Stimulated activated CD4-positive, alpha-beta T cell treated with anti-CD3 and anti-CD28 coated beads, Interleukin-2, amount 100 ng/mL, for 24 hours (primary cell): ENCODE measurements around the gene HELQ.
A peak's percentile ranks its signal among the peaks of the same experiment; 100 is the strongest.
"Not testable (repeated sequence)": the region's sequence is repeated elsewhere in the genome, so short reads cannot be mapped to it uniquely, and the experiment has no call there.

ENCODE experiments used
- DNase-seq, 2 donors: peaks; one replicate each; pipeline ENCODE4 v3.0.0-alpha.2; 2020

The HELQ gene, protein sequence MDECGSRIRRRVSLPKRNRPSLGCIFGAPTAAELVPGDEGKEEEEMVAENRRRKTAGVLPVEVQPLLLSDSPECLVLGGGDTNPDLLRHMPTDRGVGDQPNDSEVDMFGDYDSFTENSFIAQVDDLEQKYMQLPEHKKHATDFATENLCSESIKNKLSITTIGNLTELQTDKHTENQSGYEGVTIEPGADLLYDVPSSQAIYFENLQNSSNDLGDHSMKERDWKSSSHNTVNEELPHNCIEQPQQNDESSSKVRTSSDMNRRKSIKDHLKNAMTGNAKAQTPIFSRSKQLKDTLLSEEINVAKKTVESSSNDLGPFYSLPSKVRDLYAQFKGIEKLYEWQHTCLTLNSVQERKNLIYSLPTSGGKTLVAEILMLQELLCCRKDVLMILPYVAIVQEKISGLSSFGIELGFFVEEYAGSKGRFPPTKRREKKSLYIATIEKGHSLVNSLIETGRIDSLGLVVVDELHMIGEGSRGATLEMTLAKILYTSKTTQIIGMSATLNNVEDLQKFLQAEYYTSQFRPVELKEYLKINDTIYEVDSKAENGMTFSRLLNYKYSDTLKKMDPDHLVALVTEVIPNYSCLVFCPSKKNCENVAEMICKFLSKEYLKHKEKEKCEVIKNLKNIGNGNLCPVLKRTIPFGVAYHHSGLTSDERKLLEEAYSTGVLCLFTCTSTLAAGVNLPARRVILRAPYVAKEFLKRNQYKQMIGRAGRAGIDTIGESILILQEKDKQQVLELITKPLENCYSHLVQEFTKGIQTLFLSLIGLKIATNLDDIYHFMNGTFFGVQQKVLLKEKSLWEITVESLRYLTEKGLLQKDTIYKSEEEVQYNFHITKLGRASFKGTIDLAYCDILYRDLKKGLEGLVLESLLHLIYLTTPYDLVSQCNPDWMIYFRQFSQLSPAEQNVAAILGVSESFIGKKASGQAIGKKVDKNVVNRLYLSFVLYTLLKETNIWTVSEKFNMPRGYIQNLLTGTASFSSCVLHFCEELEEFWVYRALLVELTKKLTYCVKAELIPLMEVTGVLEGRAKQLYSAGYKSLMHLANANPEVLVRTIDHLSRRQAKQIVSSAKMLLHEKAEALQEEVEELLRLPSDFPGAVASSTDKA

DNA sequence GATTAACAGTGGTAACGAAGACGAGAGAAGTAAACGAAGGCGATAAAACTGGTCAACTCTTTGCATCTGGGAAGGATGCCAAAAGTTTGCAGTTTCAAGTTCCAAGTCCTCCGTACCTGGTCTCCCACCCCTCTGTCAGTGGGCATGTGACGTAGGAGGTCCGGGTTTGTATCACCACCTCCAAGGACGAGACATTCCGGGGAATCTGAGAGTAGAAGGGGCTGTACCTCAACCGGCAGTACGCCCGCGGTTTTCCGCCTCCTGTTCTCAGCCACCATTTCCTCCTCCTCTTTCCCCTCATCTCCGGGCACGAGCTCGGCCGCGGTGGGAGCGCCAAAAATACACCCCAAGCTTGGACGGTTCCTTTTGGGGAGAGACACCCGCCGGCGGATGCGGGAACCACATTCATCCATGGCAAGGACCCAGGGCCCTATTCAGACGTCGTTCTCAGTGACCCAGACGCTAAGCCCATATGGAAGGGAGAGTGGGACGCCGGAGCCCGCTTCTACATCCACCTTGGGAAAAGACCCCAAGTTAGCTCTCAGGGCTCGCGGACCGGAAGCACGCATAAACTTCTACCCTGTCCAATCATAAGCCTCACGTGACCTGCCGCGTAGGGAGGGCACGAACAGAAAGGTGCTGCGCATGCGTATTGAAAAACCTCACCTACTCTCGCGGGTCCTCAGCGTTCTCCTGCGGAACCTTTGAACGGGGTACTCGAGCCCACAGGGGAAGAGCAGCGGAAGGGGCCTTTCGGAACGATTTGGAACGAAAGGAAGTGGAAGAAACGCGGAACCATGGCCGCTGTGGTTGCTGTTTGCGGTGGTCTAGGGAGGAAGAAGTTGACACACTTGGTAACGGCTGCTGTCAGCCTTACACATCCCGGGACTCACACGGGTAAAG, at the start of gene HELQ, which contains the start of gene MRPS18C:
HELQ (minus strand) TSS at position 543 of the 903 bp plus-strand sequence; CDS start at position 413, 130 bp downstream.
MRPS18C (plus strand) TSS at position 778 of the 903 bp plus-strand sequence; CDS start at position 798, 20 bp downstream.
- peak; percentile 91 to 93 for DNase-seq

DNA sequence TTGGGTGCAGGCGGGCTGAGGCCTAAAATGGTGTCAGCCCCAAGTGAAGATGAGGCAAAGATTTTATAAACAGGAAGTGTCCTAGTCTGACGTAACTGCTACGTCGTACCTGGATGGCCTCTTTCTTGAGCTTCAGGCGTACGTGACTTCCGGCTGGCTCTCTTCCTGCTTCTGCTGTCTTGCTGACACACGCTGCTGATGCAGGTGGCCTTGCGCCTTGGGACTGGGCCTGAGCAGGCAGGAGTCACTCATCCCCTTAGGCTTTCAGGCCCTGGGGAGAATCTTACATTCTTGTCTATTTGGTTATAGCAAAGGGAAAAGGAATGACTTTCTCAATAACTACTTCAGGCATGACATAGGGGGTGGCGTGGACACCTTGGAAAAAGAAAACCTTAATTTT, 49.4 kb upstream of the HELQ start:
- no peak for DNase-seq

DNA sequence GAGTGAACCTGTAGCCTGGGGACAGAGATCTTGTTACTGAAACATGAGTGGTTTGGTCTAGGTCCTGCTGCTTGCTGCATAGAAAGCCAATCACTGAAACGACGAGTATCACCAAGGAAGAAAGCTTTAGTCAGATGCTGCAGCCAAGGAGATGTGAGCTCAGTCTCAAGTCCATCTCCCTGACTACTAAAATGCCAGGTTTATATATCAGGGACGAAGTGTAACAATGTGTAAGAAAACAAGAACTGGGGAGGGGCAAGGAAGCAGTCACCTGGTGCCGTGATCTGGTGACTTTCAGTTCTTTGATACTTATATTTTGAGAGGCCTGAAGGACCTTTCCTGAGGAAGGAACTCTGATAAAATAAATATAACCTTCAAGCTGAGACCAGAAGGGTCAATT, 48.9 kb upstream of the HELQ start:
- no peak for DNase-seq

DNA sequence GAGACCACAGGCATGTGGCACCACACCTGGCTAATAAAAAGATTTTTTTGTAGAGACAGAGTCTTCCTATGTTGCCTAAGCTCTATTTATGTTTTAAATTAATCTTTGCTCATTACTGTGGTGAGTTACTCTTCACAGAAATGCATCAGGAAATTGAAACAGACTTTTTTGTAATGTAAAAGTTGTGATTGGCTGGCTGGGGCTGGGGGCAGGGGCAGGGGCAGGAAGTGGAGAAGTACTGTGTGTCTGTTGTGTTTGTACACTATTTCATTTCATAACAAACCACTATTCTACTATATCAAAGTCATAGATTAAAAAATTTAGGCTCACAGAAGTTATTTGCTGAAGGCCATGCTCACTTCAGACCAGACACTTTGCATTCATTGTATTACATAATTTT, 48.4 kb upstream of the HELQ start:
- DNase-seq, result no peak

DNA sequence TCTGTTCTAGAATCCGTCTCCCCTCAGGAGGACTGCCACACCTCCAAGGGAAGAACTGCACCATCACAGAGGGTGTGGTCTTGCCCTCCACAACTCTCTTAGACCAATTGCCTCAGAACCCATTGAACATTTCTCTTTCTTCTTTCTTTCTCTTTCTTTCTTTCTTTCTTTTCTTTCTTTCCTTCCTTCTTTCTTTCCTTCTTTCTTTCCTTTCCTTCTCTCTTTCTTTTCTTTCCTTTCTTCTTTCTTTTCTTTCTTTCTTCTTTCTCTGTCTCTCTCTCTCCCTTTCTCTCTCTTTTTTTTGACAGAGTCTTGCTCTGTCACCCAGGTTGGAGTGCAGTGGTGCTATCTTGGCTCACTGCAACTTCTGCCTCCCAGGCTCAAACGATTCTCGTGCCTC, 46.0 kb upstream of the HELQ start:
- not testable (repeated sequence) for DNase-seq

DNA sequence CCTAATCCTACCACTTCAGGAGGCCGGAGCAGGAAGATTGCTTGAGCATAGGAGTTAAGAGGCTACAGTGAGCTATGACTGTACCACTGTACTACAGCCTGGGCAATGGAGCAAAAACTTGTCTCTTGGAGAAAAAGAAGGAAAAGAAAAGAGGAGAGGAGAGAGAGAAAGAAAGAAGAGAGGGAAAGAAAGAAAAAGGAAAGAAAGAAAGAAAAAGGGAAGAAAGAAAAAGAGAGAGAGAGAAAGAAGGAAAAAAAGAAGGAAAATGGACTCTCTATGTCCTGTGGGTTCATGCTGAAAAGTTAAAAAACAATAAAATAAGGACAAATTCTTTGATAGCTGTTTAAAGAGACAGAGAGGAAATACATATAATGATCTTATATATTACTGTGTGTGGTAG, 42.6 kb upstream of the HELQ start:
- no peak for DNase-seq

DNA sequence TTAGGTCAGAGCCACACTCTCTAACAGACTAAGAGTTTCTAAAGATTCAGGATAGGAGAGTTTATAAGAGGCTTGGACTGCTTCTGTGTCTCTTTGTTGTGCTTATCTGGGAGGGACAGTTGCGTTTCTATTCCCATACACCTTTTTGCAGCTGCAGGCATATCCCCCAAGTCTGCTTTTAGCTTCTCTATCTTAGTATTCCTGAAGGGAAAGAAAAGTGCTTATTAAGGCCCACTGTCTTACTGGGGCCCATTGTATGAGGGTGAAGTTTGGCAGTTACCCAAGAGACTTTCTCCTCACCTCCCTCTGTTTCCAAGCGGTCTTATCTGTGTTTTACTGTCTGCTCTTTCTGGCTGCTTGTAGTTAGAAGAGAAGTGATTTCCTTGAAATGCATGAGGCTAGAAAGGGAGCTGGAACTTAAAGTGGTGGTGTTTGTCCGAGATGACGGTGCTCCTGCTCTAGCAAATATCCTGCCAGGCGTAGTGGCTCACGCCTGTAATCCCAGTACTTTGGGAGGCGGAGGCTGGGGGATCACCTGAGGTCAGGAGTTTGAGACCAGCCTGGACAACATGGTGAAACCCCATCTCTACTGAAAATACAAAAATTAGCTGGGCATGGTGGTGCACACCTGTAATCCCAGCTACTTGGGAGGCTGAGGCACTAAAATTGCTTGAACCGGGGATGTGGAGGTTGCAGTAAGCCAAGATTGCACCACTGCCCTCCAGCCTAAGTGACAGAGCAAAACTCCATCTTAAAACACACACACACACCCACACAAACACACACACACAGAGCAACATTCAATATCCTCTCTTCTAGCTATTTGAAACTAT, 40.7 kb upstream of the HELQ start:
- DNase-seq, result not testable (repeated sequence)

DNA sequence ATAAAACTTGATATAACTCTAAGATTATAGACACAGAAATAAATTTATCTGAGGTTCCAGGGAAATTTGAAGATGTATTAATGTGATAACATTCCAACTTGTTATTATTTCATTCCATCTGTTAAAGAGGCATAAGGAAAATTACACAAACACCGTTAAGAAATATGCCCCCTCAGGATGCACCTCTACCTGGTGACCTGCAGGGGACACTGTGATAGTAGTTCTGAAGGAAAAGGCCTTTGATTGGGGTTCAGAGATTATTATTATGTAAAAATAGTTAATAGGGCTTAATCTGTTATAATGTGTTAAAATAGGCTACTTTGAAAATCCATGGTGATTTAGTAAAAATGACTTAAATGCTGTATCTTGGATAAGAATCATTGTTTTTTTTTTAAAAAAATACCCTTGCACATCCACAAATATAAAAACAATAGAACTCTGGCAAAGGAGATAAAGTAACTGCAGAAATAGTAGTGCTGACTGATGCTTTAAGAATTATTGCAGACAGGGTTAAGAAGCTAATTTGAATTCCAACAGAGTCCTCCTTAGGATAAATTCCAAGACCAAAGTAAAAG, 35.3 kb upstream of the HELQ start:
- DNase-seq, result no peak

DNA sequence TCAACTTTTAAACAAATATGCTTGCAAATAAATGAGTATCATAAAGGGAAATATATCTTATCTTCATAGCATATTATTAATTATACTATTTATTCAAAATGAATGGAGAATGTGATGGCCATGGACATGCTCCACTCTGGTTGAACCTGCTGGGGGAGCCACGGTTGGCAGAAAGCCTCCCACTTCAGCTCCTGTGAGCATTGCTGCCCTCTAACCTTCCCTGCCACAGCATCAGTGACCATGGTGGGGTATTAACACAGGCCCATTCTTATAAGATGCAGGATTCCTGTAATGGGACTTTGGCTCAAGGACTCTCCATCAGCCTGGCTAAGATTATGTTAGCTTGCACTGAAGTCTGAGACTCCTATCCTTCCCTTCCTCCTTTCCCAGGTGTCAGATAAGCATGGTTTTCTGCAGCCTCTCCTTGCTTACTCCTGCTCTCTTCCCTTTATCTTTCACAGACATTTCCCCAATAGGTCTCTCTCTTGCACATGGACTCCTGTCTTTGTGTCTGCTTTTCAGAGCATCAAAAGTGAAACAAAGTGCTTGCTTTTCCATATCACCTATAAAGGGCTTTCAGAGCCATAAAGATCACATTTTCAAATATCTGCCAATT, 34.2 kb upstream of the HELQ start:
- no peak for DNase-seq

DNA sequence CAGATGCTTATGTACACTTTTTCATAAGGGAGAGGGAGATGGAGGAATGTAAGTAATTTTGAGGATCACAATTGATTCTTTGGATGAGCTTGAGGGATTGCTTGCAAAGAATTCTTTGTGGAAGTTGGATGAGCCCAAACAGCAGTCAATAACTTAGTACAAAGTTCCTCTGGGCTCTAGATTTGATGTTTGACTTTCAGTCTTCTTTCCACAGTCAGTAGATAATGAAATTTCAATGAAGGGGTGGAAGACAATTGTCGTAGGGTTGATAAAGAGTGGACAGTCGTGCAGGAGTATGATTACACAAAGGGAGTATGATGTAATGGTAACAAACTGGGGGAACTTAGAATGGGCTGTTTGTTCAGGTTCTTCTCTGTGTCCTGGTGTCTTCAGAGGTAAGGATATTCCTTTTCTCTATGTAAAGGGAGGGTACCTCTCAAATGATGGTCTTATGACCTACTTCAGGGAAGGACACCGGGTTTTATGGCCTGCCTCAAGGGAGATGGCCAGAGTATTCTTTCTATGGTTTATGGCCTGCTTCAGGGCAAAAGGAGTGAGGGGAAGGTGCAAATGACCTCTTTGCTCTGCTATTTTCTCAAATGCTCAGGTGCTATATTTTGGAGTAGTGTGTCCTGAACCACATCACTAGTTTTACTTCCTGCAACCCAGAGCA, 31.0 kb upstream of the HELQ start:
- DNase-seq, result no peak

DNA sequence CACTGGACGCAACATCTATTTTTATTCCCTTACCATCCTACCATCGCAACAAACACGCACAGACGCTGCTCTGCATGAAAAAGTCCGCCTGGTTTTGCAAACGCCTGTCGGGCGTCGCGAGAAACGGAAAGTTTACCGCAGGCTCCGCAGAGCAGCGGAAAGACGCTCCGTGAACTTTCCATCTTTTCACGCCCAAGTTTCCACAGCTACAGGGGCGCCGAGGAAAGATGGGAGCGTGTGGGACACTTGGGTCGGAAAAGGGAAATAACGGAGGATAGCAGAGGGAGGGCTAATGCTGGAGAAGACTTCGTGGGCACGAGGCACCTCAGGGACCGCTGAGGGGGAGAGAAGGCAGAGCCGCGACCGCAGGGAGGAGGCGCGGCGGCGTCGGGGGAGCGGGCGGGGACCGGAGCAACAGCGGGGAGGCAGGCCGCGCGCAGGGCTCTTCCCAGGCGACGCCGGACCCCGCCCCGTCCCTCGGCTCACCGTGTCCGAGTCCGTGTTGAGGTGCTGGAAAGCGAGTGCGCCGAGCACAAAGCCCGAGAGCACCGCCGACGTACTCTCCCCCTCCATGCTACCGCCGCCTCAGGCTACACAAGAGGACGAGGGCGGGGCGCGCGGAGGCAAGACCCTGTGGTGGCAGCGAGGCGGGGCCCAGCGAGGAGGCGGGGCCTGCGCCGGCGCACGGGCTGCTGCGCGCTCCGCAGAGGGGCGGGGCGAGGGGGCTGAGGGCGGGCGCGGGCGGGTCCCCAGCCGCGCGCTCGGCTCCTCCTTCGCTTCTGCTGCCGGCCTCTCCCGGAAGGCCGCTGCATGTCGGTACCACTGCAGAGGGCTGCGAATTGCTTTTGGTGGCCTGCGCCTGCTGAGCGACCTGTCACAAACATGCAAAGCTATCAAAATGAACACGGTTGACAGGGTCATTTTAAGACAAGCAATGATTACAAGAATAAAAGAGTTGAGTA, 29.2 kb upstream of the HELQ start, which contains the start of gene ABRAXAS1:
ABRAXAS1 (minus strand) TSS at position 601 of the 962 bp plus-strand sequence; CDS start at position 573, 28 bp downstream.
- DNase-seq, result peak; percentile 95

DNA sequence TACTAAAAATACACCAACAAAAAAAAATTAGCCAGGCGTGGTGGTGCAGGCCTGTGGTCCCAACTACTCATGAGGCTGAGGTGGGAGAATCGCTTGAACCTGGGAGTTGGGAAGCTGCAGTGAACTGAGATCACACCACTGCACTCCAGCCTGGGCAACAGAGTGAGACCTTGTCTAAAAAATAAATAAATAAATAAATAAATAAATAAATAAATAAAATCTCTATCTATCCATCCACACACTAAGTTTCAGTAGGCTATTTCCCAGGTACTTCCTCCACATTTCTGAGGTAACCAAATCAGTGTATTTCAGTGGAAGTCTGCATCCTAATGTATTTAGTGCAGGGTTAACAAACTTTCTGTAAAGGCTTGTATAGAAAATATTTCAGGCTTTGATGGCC, 18.3 kb upstream of the HELQ start:
- no peak for DNase-seq

DNA sequence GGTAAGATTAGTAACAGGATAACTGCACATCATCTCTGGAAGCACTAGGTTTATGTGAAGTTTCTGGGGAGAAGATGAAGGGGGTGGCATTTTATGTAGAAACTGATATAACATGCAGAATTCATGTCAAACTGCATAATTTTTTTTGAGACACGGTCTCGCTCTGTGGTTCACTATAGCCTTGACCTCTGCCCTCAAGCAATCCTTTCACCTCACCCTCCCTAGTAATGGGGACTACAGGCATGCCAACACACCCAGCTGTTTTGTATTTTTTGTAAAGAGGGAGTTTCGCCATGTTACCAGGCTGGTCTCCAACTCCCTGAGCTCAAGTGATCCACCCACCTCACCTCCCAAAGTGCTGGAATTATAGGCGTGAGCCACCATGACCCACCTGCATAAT, 17.8 kb upstream of the HELQ start:
- DNase-seq, result no peak

DNA sequence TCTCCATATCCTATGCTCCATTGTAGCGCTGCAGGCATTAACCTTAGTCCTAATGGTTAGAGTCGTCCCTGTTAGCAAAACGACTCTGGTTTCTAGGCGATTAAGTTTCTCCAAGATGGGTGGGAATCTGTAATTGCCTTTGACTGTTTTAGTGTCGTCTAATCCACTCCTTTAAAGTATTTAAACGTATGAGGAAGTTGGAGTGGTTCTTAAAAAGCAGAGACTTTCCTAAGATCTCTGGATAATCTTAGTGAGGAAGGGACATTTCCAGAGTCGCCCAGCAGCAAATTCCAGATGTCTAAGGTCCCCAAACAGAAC, 520 bp upstream of the HELQ start:
- DNase-seq, result no peak

DNA sequence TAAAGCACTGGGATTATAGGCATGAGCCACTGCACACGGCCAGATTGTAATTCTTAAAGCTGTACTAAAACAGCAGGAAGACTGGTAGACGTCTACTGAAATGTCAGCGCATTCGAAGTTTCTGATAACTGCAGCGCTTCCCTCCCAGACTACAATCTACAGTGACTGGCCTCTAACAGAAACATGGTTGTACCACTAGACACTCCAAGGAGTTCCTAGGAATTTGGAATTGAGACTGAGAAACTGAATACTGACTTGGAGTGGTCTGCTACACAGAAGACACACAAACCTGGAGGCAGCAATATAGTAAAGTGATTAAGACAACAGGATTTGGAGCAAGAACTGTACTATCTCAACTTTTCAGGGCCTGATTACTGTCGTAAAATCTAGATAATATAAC, 937 bp downstream of the HELQ start:
- no peak for DNase-seq

DNA sequence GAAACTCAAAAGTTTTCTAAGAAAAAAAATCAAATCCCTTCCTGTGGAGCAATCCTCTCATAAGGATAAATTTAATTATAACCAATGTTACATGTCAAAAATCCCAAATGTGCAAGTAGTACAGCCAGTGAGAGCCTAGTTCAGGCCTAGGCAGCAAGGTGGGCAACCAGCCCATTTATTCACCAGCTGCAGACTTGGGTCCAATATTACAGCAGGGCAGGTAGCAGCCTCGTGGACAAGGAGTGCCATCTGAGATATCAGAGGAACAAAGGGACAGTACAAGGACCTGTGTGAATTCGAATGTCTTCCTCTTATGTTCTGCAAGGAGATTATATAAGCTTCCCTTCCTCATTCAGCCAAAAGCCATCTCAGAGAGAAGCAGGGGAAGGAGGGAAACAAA, 6.6 kb downstream of the HELQ start:
- DNase-seq, result no peak

DNA sequence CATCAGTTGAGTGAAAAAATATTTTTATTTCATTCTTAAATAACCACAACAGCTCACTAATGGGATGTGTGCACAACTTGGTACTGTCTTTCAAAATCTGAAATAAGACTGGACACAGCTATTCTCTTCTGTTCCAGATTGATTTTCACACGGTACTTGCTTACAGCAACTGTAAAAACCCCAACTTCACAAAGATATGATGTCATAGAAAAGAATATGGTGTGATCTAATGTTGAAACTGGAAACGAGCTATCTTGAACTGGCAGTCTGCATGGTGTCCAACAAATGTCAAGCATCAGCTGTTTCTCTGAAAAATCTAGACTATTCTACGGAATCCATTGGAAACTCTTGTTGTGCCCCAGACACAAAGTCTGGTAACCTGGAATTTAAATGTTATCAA, 14.7 kb downstream of the HELQ start:
- no peak for DNase-seq

DNA sequence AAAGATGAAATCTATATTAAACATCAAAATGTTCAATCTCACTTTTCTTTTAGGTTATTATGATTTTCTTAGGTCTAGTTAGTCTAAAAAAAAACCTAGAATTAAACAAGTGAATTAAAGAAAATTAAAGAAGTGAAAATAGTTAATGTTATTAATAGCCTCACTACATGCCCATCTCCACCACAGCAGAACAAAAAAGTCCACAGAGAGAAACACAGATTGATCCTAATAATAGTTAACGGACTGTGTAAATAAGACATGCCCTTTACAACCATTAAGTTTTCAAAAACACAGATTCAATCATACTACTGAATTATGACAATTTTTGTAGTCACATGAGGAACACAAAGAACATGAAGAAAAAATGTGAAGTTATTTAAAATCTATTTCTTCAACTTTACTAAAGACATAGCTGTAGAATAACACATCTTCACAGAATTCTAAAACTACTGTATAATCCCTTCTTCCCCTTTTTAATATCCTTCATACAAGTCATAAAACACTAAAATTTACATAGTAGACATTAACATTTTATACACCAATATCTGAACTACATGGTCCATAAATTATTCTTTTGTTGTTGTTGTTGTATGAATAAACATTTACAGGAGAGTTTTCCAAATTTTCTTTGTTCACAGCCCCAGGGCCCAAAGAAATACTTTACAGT, 15.3 kb downstream of the HELQ start:
- no peak for DNase-seq
